Thymus (tissue), 11 donors: Measurements from ENCODE around the gene PPP4R4. TPM values are rescaled to one million over a fixed set of nuclear protein-coding genes. Genes with fewer than 3 reads are reported as not detected.

Source experiments
- DNase-seq, 9 donors: peaks; one replicate each; pipeline ENCODE4 v3.0.0-alpha.2; 2013; ENCODE audit warnings: low spot score in 9 of 9, low read depth in 6 of 9, missing footprints in 1 of 9
- H3K27ac ChIP-seq, 2 donors: one replicate each; pipeline ENCODE4 v1.5.1; 2013; ENCODE audit warnings: control low read depth in 1 of 2, low read depth in 1 of 2, low read length in 1 of 2, mild to moderate bottlenecking in 1 of 2, moderate library complexity in 1 of 2
- H3K27me3 ChIP-seq, 2 donors: one replicate each; pipeline ENCODE4 v1.5.1; 2013; ENCODE audit warnings: low read length in 1 of 2; ENCODE audit not compliant: control insufficient read depth in 2 of 2, insufficient read depth in 1 of 2
- H3K36me3 ChIP-seq, 2 donors: one replicate each; pipeline ENCODE4 v1.5.1; 2013; ENCODE audit warnings: low read length in 1 of 2, mild to moderate bottlenecking in 1 of 2, moderate library complexity in 1 of 2; ENCODE audit not compliant: control insufficient read depth in 2 of 2, insufficient read depth in 2 of 2
- H3K4me1 ChIP-seq, 2 donors: one replicate each; pipeline ENCODE4 v1.5.1; 2013; ENCODE audit warnings: low read length in 2 of 2; ENCODE audit not compliant: control insufficient read depth in 2 of 2, insufficient read depth in 2 of 2
- H3K4me3 ChIP-seq, 2 donors: one replicate each; pipeline ENCODE4 v1.5.1; 2013; ENCODE audit warnings: low read length in 2 of 2, control low read depth in 1 of 2, mild to moderate bottlenecking in 1 of 2
- H3K9me3 ChIP-seq, 2 donors: one replicate each; pipeline ENCODE4 v1.5.1; 2013; ENCODE audit warnings: low read length in 1 of 2, mild to moderate bottlenecking in 1 of 2; ENCODE audit not compliant: control insufficient read depth in 2 of 2, insufficient read depth in 1 of 2
- WGBS: extraction: QIAGEN DNeasy Blood & Tissue Kit; methylation state at CpG from one replicate; pipeline ENCODE4 v1.1.7; 2013; 5-methylcytosine and 5-hydroxymethylcytosine counted together
- polyA plus RNA-seq: library from polyadenylated mRNA; stranded (reverse); fragments of 200-250 nt; gene quantifications from one replicate; pipeline ENCODE4 v1.2.3, GENCODE V29; 2013
- total RNA-seq: library from RNA; stranded (reverse); fragments of 120-200 nt; gene quantifications from one replicate; pipeline ENCODE4 v1.2.4, GENCODE V29; 2013
- donor health status: healthy.

The PPP4R4 gene
- total and polyA plus RNA-seq, 2 donors: 0.24 to 1.3 TPM

DNA sequence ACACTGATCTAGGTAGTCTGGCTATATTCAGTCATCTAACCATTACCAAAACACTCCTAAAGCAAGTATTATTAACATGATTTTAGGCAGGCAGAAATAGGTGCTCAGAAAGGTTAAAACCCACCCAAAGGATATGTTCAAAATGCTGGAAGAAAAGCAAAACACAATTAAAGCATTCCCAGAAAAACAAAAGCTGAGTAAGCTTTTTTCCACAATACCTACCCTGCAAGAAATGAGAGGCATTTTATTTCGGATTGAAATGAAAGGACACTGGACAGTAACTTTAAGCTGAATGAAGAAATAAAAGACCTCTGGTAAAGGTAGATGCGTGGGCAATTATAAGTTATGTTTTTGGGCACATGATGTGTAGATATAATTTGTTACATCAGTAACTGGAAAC lies 140.8 kb downstream of the PPP4R4 start:
- H3K4me3 ChIP-seq: no peak overlapping the region
- no peaks in the 10 kb centered on the region for H3K4me1 ChIP-seq
- no peak overlapping the region for H3K27ac ChIP-seq
- no peaks in the 10 kb centered on the region for H3K36me3 ChIP-seq
- H3K27me3 ChIP-seq: no peaks in the 10 kb centered on the region
- DNase-seq: no peak
- 90% methylated on average over 2 of the region's 2 CpGs for WGBS
- H3K9me3 ChIP-seq: no peaks in the 10 kb centered on the region

DNA sequence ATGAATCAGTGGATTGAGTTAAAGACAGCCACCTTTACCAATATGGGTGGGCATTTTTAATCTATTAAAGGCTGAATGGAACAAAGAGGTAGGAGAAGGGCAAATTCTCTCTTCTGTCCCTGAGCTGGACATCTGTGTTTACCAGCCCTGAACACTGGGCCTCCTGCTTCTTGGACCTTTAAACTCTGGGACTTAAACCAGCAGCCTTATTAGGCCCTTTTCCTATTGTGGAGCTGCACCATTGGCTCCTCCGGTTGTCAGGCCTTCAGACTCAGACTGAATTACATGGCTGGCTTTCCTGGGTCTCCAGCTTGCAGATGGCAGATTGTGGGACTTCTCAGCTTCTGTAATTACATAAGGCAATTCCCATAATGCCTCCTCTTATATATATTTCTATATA lies 142.6 kb downstream of the PPP4R4 start:
- no peaks in the 10 kb centered on the region for H3K36me3 ChIP-seq
- H3K27me3 ChIP-seq: no peaks in the 10 kb centered on the region
- 90% methylated on average over 1 of the region's 1 CpG for WGBS
- no peak overlapping the region for H3K4me3 ChIP-seq
- no peak for DNase-seq
- H3K4me1 ChIP-seq: no peaks in the 10 kb centered on the region
- H3K9me3 ChIP-seq: no peaks in the 10 kb centered on the region
- no peak overlapping the region for H3K27ac ChIP-seq

DNA sequence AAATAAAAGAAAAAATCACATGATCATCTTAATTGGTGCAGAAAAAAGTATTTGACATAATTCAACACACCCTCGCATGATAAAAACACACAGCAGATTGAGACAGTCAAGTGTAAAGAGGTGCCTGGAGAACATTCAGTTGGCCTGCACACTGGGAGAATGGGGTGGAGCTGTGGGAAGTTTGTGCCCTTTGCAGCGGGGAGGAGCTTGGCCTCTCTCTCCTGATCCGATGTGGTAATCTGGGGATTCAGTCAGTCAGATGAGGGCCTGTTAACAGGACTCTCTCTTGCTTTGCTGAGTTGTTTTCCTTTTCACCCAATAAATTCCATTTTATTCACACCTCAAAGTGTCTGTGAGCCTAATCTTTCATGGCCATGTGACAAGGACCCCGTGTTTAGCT lies 143.1 kb downstream of the PPP4R4 start:
- Histone ChIP-seq H3K4me1 (no peaks in the 10 kb centered on the region), H3K9me3 (no peaks in the 10 kb centered on the region), H3K4me3 (no peak overlapping the region), H3K36me3 (no peaks in the 10 kb centered on the region), H3K27me3 (no peaks in the 10 kb centered on the region), H3K27ac (no peak overlapping the region)
- DNase-seq: no peak
- 77% methylated on average over 4 of the region's 4 CpGs for whole genome bisulfite sequencing

DNA sequence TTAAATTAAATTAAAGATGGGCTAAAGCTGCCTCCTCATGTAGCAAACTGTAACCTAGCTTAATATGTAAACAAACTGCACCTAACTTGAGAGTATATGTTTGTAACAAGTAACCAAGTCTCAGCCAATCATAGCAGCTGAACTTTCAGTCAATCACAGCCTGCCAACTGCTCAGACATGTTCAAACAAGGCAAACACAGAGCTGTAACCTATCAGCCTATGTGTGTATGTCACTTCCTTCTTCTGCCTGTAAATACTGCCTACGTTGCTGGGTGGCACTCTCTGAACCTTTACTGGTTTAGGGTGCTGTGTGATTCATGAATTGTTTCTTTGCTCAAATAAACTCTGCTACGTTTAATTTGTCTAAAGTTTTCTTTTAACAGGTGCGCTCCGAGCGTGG lies 146.1 kb downstream of the PPP4R4 start:
- no peak overlapping the region for H3K27ac ChIP-seq

DNA sequence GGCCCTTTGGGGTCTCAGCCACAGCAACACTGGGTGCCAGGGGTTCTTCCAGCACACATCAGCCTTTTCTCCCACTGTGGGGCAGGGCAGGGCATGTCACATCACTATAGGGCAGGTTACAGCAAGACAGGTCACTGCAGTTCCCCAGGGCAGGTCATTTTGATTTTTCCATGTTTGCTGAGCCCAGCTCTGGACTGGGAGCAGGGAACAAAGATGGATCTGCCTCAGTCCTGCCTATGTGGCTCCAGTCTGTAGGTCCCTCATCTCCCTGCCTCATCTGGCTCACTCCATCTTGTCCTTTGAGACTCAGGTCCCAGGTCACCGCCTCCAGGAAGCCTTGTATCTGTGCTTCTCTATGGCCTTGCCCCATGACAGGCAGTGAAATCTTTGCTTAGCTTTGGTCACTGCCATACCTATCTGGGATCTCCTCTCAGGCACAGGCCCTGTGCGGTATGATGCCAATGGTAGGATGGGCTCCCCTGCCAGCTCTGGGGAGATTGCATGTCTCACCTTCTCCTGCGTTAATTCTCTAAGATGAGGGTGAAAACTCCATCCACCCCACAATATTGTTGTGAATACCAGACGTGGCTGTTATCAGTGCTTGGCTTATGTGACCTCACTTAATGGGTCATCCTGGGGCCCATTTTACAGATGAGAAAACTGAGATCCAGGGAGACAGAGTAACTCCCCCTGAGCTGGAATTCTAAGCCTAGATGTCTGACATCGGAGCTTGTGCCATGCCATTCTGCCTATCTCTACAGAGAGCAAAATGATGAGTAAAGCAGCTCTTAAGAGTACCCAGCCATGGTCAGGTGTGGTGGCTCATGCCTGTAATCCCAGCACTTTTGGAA lies 147.5 kb downstream of the PPP4R4 start:
- Histone ChIP-seq H3K27ac (no peak overlapping the region), H3K9me3 (no peaks in the 10 kb centered on the region), H3K4me1 (no peaks in the 10 kb centered on the region), H3K36me3 (no peaks in the 10 kb centered on the region), H3K4me3 (no peak overlapping the region), H3K27me3 (no peaks in the 10 kb centered on the region)
- DNase-seq: no peak
- 84% methylated on average over 5 of the region's 5 CpGs for WGBS

More for the DNA sequence above, 146.1 kb downstream of the PPP4R4 start:
- 77% methylated on average over 5 of the region's 5 CpGs for WGBS
- Histone ChIP-seq H3K36me3 (no peaks in the 10 kb centered on the region), H3K4me1 (no peaks in the 10 kb centered on the region), H3K9me3 (no peaks in the 10 kb centered on the region), H3K4me3 (no peak overlapping the region), H3K27me3 (no peaks in the 10 kb centered on the region)
- no peak for DNase-seq

DNA sequence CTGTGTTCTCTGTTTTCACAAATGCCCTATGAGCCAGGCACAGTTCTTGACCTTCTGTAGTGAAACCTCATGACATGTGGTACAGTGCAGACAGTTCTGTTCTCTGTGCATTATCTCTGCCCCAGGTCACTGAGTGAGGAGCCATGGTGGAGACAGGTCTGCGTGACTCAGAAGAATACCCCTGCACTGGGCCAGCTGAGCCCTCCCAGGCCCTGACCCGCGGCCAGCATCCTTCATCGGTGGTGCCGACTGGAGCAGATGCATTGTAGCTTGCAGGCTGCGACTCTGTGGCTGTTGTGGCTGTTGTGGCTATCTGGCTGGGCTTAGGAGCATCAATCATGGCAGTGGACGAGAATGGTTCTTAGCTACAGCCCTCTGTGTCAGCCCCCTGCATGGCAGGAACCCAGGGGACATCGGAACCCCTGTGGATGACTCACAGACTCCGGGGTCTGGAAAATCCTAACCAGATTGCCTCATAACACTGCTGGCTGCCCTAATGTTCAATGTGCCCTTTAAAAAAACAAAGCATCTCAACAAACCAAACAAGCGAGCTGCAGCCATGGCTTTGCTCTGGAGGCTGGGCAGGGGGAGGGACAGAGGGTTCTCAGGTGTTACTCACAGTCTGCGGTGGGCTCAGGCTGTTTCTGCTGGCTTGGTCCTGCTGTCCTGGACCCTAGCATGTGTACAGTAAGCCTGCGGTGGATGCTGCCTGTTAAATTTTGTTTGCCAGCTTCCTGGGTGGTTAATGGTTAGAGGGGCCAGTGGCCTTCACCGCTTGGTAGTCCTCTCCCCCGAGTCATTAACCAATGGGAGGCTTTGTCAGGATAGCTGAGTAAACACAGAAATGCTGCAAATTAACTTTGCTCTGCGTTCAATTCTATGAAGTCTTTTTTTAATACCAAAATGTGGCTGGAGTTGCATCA lies 148.8 kb downstream of the PPP4R4 start, which contains the start of gene SERPINA6:
TSS of gene SERPINA6 (minus strand) at position 689 of the 923 bp plus-strand sequence. CDS start 8,688 bp downstream, outside the sequence.
- H3K27ac ChIP-seq: no peak within 1 kb of the TSS
- DNase-seq: no peak
- WGBS: 84% methylated on average over 15 of the region's 15 CpGs

DNA sequence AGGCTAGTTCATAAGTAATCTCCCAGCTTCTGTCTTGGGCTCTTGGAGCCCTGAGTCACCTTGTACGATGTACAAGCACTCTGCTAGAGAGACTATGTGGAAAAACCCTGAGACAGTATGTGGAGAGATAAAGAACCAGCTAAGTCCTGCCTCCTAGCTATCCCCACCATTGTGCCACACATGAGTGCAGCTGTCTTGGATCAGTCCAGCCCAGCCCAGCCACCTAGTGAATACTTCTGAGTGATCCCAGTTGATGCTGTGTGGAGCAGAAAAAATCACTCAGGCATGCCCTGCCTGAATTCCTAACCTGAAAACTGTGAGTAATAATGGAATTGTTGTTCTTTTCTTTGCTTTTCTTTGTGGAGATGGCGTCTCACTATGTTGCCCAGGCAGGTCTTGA lies 154.1 kb downstream of the PPP4R4 start:
- DNase-seq: no peak
- H3K4me1 ChIP-seq: no peaks in the 10 kb centered on the region
- no peaks in the 10 kb centered on the region for H3K36me3 ChIP-seq
- no peaks in the 10 kb centered on the region for H3K9me3 ChIP-seq
- no peak overlapping the region for H3K4me3 ChIP-seq
- 93% methylated on average over 2 of the region's 2 CpGs for WGBS
- no peak overlapping the region for H3K27ac ChIP-seq
- no peaks in the 10 kb centered on the region for H3K27me3 ChIP-seq

More for the DNA sequence above, 148.8 kb downstream of the PPP4R4 start, which contains the start of gene SERPINA6:
- no peak within 1 kb of the TSS for H3K4me3 ChIP-seq
- H3K4me1 ChIP-seq: no peaks in the 10 kb centered on the region
- H3K36me3 ChIP-seq: no peaks in the 10 kb centered on the region
- no peaks in the 10 kb centered on the region for H3K27me3 ChIP-seq
- no peaks in the 10 kb centered on the region for H3K9me3 ChIP-seq
